Astrocyte (in vitro differentiated cells and primary cell): ENCODE results near the gene PSORS1C1. TPM values are rescaled to one million over a fixed set of nuclear protein-coding genes. Genes with fewer than 3 reads are reported as not detected.

Source experiments
- DNase-seq: peaks from one replicate; pipeline ENCODE4 v3.0.0-alpha.2; 2010; ENCODE audit warnings: low read depth
- FAIRE-seq: peaks from 2 replicates; lab custom pipeline; 2011; peaks lifted over from hg19 to GRCh38; lab: Jason Lieb, UNC
- H2AFZ ChIP-seq: 2 replicates; pipeline ENCODE4 v1.6.0; 2012; ENCODE audit warnings: low read depth, low read length, inconsistent platforms
- H3K27ac ChIP-seq: 2 replicates; pipeline ENCODE4 v1.5.1; 2011; ENCODE audit warnings: low read depth, low read length, inconsistent platforms
- H3K27me3 ChIP-seq: 2 replicates; pipeline ENCODE4 v1.6.0; 2011; ENCODE audit warnings: low read length, inconsistent platforms; ENCODE audit not compliant: insufficient read depth
- H3K36me3 ChIP-seq: 2 replicates; pipeline ENCODE4 v1.5.1; 2011; ENCODE audit warnings: low read length, inconsistent platforms; ENCODE audit not compliant: insufficient read depth
- H3K4me1 ChIP-seq: 2 replicates; pipeline ENCODE4 v1.5.1; 2011; ENCODE audit warnings: low read length, inconsistent platforms; ENCODE audit not compliant: insufficient read depth
- H3K4me2 ChIP-seq: 2 replicates; pipeline ENCODE4 v1.6.0; 2012; ENCODE audit warnings: low read length, inconsistent platforms
- H3K4me3 ChIP-seq: 2 replicates; pipeline ENCODE4 v1.5.1; 2011; ENCODE audit warnings: low read depth, mild to moderate bottlenecking, low read length, inconsistent platforms; ENCODE audit not compliant: insufficient read depth
- H3K79me2 ChIP-seq: 2 replicates; pipeline ENCODE4 v1.6.0; 2012; ENCODE audit warnings: mild to moderate bottlenecking, low read length, inconsistent platforms; ENCODE audit not compliant: insufficient read depth
- H3K9ac ChIP-seq: 2 replicates; pipeline ENCODE4 v1.6.0; 2012; ENCODE audit warnings: mild to moderate bottlenecking, low read length, inconsistent platforms
- H3K9me3 ChIP-seq: 2 replicates; pipeline ENCODE4 v1.5.1; 2012; ENCODE audit warnings: low read depth, mild to moderate bottlenecking, low read length, inconsistent platforms; ENCODE audit not compliant: insufficient read depth
- H4K20me1 ChIP-seq: 2 replicates; pipeline ENCODE4 v1.6.0; 2012; ENCODE audit warnings: low read length, inconsistent platforms; ENCODE audit not compliant: insufficient read depth
- H3K27ac Mint-ChIP-seq: one replicate; pipeline ENCODE4 v1.8.0; 2021; ENCODE audit warnings: mild to moderate bottlenecking, mixed read lengths; ENCODE audit not compliant: unreplicated experiment
- H3K27me3 Mint-ChIP-seq: one replicate; pipeline ENCODE4 v1.8.0; 2021; ENCODE audit warnings: low read depth, mixed read lengths; ENCODE audit not compliant: unreplicated experiment
- H3K36me3 Mint-ChIP-seq: one replicate; pipeline ENCODE4 v1.8.0; 2021; ENCODE audit warnings: low read depth, mixed read lengths; ENCODE audit not compliant: unreplicated experiment
- H3K4me1 Mint-ChIP-seq: one replicate; pipeline ENCODE4 v1.8.0; 2021; ENCODE audit warnings: low read depth, mixed read lengths; ENCODE audit not compliant: unreplicated experiment
- H3K4me3 Mint-ChIP-seq: one replicate; pipeline ENCODE4 v1.8.0; 2021; ENCODE audit warnings: mild to moderate bottlenecking, moderate library complexity, mixed read lengths; ENCODE audit not compliant: unreplicated experiment
- H3K9me3 Mint-ChIP-seq: one replicate; pipeline ENCODE4 v1.8.0; 2021; ENCODE audit warnings: mild to moderate bottlenecking, mixed read lengths; ENCODE audit not compliant: unreplicated experiment
- EZH2 ChIP-seq: IDR thresholded peaks from 2 replicates; pipeline ENCODE4 v1.6.1; 2012; ENCODE audit warnings: mild to moderate bottlenecking, low read length, inconsistent platforms; ENCODE audit not compliant: insufficient read depth
- total RNA-seq: library from RNA; stranded (reverse); gene quantifications from 2 replicates; pipeline ENCODE4 v1.2.1, GENCODE V29; 2021
- TF ChIP-seq, protein P1 (sequence below): IDR thresholded peaks from 2 replicates; pipeline ENCODE4 v1.5.1; 2011; ENCODE audit warnings: low read depth, mild to moderate bottlenecking, inconsistent platforms, low read length, moderate library complexity; ENCODE audit not compliant: insufficient read depth

Gene PSORS1C1
- total RNA-seq, 1 donor from 2014 or later, result 9.2 TPM

GRCh38 chr6:31120151-31120915 is 5.7 kb downstream of the PSORS1C1 start, which contains the start of gene CDSN:
Gene CDSN (minus strand): TSS chr6:31120446. CDS start chr6:31120419, 27 bp downstream.
- Histone ChIP-seq H3K9me3 (no peaks in the 10 kb centered on the region), H3K4me1 (peaks cover 16% of the 10 kb centered on the region), H4K20me1 (no peaks in the 10 kb centered on the region), H2AFZ (no peak within 1 kb of the TSS), H3K9ac (no peak within 1 kb of the TSS), H3K4me3 (no peak within 1 kb of the TSS), H3K79me2 (peaks cover 27% of the 10 kb centered on the region), H3K4me2 (no peak within 1 kb of the TSS), H3K27ac (no peak within 1 kb of the TSS), H3K27me3 (no peaks in the 10 kb centered on the region), H3K36me3 (no peaks in the 10 kb centered on the region)
- TF ChIP-seq EZH2, result no peak
- TF ChIP-seq, protein P1, sequence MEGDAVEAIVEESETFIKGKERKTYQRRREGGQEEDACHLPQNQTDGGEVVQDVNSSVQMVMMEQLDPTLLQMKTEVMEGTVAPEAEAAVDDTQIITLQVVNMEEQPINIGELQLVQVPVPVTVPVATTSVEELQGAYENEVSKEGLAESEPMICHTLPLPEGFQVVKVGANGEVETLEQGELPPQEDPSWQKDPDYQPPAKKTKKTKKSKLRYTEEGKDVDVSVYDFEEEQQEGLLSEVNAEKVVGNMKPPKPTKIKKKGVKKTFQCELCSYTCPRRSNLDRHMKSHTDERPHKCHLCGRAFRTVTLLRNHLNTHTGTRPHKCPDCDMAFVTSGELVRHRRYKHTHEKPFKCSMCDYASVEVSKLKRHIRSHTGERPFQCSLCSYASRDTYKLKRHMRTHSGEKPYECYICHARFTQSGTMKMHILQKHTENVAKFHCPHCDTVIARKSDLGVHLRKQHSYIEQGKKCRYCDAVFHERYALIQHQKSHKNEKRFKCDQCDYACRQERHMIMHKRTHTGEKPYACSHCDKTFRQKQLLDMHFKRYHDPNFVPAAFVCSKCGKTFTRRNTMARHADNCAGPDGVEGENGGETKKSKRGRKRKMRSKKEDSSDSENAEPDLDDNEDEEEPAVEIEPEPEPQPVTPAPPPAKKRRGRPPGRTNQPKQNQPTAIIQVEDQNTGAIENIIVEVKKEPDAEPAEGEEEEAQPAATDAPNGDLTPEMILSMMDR, result no peak
- no peak for FAIRE-seq
- DNase-seq, result no peak
- Mint-ChIP-seq H3K4me1 (peaks cover 49% of the 10 kb centered on the region), H3K4me3 (no peak within 1 kb of the TSS), H3K27ac (no peak within 1 kb of the TSS), H3K36me3 (peaks cover 9% of the 10 kb centered on the region), H3K9me3 (no peaks in the 10 kb centered on the region), H3K27me3 (no peaks in the 10 kb centered on the region)

DNA sequence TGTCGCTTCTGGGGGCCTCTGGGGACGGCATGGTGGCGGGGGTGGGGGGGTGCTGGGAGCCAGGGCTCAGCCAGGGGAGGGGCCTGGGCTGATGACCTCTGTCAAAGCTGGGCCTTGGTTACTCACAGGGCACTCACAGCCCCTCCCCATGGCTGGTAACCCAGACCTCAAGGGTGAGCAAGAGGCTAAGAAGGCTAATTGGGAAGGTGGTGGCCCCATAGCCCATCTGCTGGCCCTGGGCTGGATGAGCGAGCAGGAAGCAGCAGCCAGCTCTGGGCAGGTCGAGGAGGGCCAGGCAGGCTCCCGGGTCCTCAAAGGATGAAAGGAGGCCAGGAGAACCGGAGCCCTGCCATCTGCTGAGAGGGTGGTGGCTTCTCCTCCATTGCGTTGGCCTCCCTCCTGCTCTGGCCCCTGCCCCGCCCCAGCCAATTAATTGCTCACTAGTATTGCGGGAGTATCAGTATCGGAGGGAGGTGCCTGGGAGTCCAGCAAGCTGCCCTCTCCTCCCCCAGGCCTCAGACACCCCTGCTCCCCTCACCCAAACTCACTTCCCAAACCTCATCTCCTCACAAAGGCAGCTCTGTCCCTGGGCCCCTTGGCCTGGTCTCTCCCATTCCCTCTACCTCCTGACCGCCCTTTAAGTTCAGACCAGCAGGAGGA is 6.7 kb downstream of the PSORS1C1 start:
- H3K9me3 Mint-ChIP-seq, result no peaks in the 10 kb centered on the region
- peaks cover 14% of the 10 kb centered on the region for H3K4me1 ChIP-seq
- H3K4me3 Mint-ChIP-seq, result no peak overlapping the region
- no peak overlapping the region for H3K4me2 ChIP-seq
- no peaks in the 10 kb centered on the region for H3K36me3 ChIP-seq
- H2AFZ ChIP-seq, result no peak overlapping the region
- H3K4me3 ChIP-seq, result no peak overlapping the region
- peaks cover 46% of the 10 kb centered on the region for H3K4me1 Mint-ChIP-seq
- H3K27ac ChIP-seq, result no peak overlapping the region
- H3K79me2 ChIP-seq, result peaks cover 17% of the 10 kb centered on the region
- no peak for FAIRE-seq
- no peak overlapping the region for H3K27ac Mint-ChIP-seq
- no peaks in the 10 kb centered on the region for H3K9me3 ChIP-seq
- H3K27me3 Mint-ChIP-seq, result no peaks in the 10 kb centered on the region
- TF ChIP-seq, protein P1, result no peak
- no peak for TF ChIP-seq EZH2
- no peaks in the 10 kb centered on the region for H3K27me3 ChIP-seq
- H4K20me1 ChIP-seq, result no peaks in the 10 kb centered on the region
- no peak overlapping the region for H3K9ac ChIP-seq
- DNase-seq, result no peak
- peaks cover 12% of the 10 kb centered on the region for H3K36me3 Mint-ChIP-seq
